DND-41 (cell line): Measurements from ENCODE around the gene ZNF428.

Source experiments
- ATAC-seq: fragments of 200-7000 bp; cut with Tn5 transposase; 3 replicates; pipeline ENCODE4 v1.9.1; 2021; ENCODE audit warnings: low read depth; ENCODE audit not compliant: insufficient read depth
- DNase-seq: peaks from one replicate; pipeline ENCODE4 v3.0.0-alpha.2; 2020
- H2AFZ ChIP-seq: 2 replicates; pipeline ENCODE4 v1.6.0; 2012; ENCODE audit warnings: low read depth, low read length
- H3K27ac ChIP-seq: 2 replicates; pipeline ENCODE4 v1.5.1; 2012; ENCODE audit warnings: low read length, inconsistent platforms
- H3K27me3 ChIP-seq: fragments of 200-600 bp; sonication (generic); 2 replicates; pipeline ENCODE4 v1.6.0; 2012; ENCODE audit warnings: low read length, mild to moderate bottlenecking, inconsistent platforms; ENCODE audit not compliant: insufficient read depth, poor library complexity
- H3K36me3 ChIP-seq: 2 replicates; pipeline ENCODE4 v1.5.1; 2012; ENCODE audit warnings: low read length, inconsistent platforms; ENCODE audit not compliant: insufficient read depth
- H3K4me1 ChIP-seq: 2 replicates; pipeline ENCODE4 v1.5.1; 2012; ENCODE audit warnings: mild to moderate bottlenecking, low read length; ENCODE audit not compliant: insufficient read depth
- H3K4me2 ChIP-seq: 2 replicates; pipeline ENCODE4 v1.6.0; 2012; ENCODE audit warnings: mild to moderate bottlenecking, moderate library complexity, low read length, inconsistent platforms; ENCODE audit not compliant: insufficient read depth
- H3K4me3 ChIP-seq, 2 experiments: fragments of 200-600 bp in 1 of 2; shearing (Covaris generic) in 1 of 2; 2 replicates each; pipeline ENCODE4 v1.5.1; 2012 to 2016; ENCODE audit warnings: inconsistent platforms in 2 of 2, low read length in 2 of 2, mild to moderate bottlenecking in 2 of 2, low read depth in 1 of 2, moderate library complexity in 1 of 2
- H3K79me2 ChIP-seq: 2 replicates; pipeline ENCODE4 v1.6.0; 2012; ENCODE audit warnings: low read length, inconsistent platforms; ENCODE audit not compliant: insufficient read depth
- H3K9ac ChIP-seq: 2 replicates; pipeline ENCODE4 v1.6.0; 2012; ENCODE audit warnings: low read depth, mild to moderate bottlenecking, inconsistent platforms, low read length, moderate library complexity
- H3K9me3 ChIP-seq: 2 replicates; pipeline ENCODE4 v1.5.1; 2012; ENCODE audit warnings: low read length, moderate library complexity, mild to moderate bottlenecking, inconsistent platforms; ENCODE audit not compliant: insufficient read depth, severe bottlenecking
- H4K20me1 ChIP-seq: 2 replicates; pipeline ENCODE4 v1.6.0; 2012; ENCODE audit warnings: low read length; ENCODE audit not compliant: insufficient read depth
- CTCF ChIP-seq: IDR thresholded peaks from 2 replicates; pipeline ENCODE4 v1.5.1; 2012; ENCODE audit warnings: borderline replicate concordance, low read length, moderate library complexity, mild to moderate bottlenecking; ENCODE audit not compliant: poor library complexity, severe bottlenecking; ENCODE audit errors: extremely low read depth
- EZH2 ChIP-seq: IDR thresholded peaks from 3 replicates; pipeline ENCODE4 v1.6.1; 2012; ENCODE audit warnings: borderline replicate concordance, low read depth, mild to moderate bottlenecking, moderate library complexity, low read length, inconsistent platforms; ENCODE audit not compliant: severe bottlenecking

ZNF428 gene

GRCh38 chr19:43626838-43627237 lies 7.4 kb upstream of the ZNF428 start:
- H2AFZ ChIP-seq: no peak overlapping the region
- H4K20me1 ChIP-seq: no peaks in the 10 kb centered on the region
- ATAC-seq (no peak), DNase-seq (no peak)
- H3K9me3 ChIP-seq: no peaks in the 10 kb centered on the region
- no peaks in the 10 kb centered on the region for H3K36me3 ChIP-seq
- no peak overlapping the region for H3K4me3 ChIP-seq
- TF ChIP-seq EZH2 (no peak), CTCF (no peak)
- H3K27ac ChIP-seq: no peak overlapping the region
- H3K4me2 ChIP-seq: no peak overlapping the region
- no peak overlapping the region for H3K9ac ChIP-seq
- no peaks in the 10 kb centered on the region for H3K4me1 ChIP-seq
- no peaks in the 10 kb centered on the region for H3K79me2 ChIP-seq
- H3K27me3 ChIP-seq: no peaks in the 10 kb centered on the region

- no peaks in the 10 kb centered on the region for H3K27me3 ChIP-seq
- H3K4me1 ChIP-seq: no peaks in the 10 kb centered on the region
- no peaks in the 10 kb centered on the region for H4K20me1 ChIP-seq
- H3K4me3 ChIP-seq: no peak overlapping the region
- H2AFZ ChIP-seq: no peak overlapping the region
- DNase-seq (peak; percentile 26), ATAC-seq (peak; percentile 39; the same call in 1 of the 3 replicates)
- H3K9ac ChIP-seq: no peak overlapping the region
- no peaks in the 10 kb centered on the region for H3K36me3 ChIP-seq
- H3K9me3 ChIP-seq: no peaks in the 10 kb centered on the region
- H3K27ac ChIP-seq: no peak overlapping the region
- no peaks in the 10 kb centered on the region for H3K79me2 ChIP-seq
- H3K4me2 ChIP-seq: no peak overlapping the region
- TF ChIP-seq CTCF (no peak), EZH2 (no peak)
These were observed 6.6 kb upstream of the ZNF428 start for GRCh38 chr19:43625918-43626579.

GRCh38 chr19:43624933-43625332 lies 5.5 kb upstream of the ZNF428 start:
- ATAC-seq (peak; percentile 53), DNase-seq (peak; percentile 74)
- no peaks in the 10 kb centered on the region for H3K9me3 ChIP-seq

More at GRCh38 chr19:43624933-43625332, 5.5 kb upstream of the ZNF428 start:
- no peak overlapping the region for H3K4me2 ChIP-seq
- H3K9ac ChIP-seq: no peak overlapping the region
- peak; percentile 17 for TF ChIP-seq CTCF
- TF ChIP-seq EZH2: no peak
- 0 out of 2 replicates have a peak, but pooled peaks cover 3% of the 10 kb centered on the region for H3K79me2 ChIP-seq
- no peaks in the 10 kb centered on the region for H4K20me1 ChIP-seq
- no peaks in the 10 kb centered on the region for H3K36me3 ChIP-seq
- no peak overlapping the region for H3K27ac ChIP-seq
- H3K27me3 ChIP-seq: no peaks in the 10 kb centered on the region
- H3K4me3 ChIP-seq: no peak overlapping the region
- no peak overlapping the region for H2AFZ ChIP-seq
- H3K4me1 ChIP-seq: peaks cover 11% of the 10 kb centered on the region
